HL-60/S4 treated with phorbol 12-myristate 13-acetate at 8.2 ng/mL for 4 days and 3 days (cell line): ENCODE data around the gene LEAP2.
"Not testable (repeated sequence)": the region's sequence is repeated elsewhere in the genome, so short reads cannot be mapped to it uniquely, and the experiment has no call there.

Experiments used
- in situ Hi-C: fragments of 300-500 bp; cut with MboI; formaldehyde crosslinking; loops from 2 replicates; pipeline ENCODE4 v1.15.0; 2022; ENCODE audit warnings: low sequenced_read_pairs

Gene LEAP2

DNA sequence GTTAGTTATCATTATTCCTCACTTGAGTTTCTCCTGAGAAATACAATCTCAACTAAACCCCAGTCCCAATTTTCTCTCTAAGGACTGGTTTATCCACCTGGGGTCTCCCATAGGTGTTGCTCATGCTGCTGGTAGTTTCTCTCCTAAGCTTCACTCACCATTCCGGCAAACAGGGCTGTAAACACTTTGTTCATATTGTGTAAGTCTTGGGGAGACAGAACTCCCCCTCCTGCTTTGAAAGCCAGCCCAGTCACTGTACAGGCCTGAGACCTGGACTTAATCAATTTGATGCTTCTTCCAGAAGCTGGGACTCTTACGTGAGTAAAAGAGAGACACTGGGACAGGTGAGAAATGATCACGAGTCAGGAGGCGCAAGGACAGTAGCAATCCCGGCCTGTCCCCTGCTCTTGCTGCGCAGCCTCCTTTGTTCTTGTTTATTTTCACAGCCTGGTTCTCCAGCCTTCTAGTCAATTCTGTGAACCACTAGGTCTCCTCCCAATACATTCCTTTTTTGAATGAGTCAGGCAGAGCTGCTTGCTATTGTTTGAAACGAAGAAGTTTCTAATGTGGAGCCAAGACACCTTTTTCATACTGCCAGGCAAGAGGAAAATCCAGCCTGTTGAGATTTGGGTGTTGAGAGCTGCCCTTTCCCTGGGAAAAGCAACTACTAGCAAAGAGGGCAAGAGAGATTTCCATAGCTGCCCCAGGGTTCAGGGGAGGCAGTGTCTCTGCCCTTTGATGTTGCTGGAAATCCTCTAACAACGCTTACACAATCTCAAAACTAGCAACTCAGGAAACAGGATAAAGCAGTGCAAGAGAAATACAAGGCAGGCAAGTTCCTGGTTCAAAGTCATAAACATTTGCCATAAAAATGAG lies 33.8 kb upstream of the LEAP2 start:
- in situ Hi-C loops: loop anchor here (25.0 kb wide), 1 partner anchor 452 kb away; no protein-coding TSS in a partner anchor

DNA sequence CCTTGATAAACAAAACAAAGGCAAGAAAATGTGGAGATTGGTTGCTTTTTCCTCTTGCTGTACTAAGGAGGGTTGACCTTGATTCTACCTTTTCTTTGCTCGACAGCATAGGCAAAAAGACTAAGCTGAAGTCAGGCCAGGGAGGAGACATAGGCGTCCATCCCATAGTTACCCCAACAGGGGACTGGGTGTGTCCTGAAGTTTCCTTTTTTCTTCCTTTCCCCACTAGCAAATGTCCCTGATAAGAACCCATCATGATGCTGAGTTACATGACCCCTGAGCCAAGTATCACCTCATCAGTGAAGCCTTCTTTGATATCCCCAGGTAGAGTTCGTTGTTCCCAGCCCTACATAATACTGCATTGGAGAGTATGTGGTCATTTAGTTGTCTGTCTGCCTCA lies 33.2 kb upstream of the LEAP2 start:
- in situ Hi-C loops: loop anchor here (25.0 kb wide), 1 partner anchor 453 kb away; no protein-coding TSS in a partner anchor

DNA sequence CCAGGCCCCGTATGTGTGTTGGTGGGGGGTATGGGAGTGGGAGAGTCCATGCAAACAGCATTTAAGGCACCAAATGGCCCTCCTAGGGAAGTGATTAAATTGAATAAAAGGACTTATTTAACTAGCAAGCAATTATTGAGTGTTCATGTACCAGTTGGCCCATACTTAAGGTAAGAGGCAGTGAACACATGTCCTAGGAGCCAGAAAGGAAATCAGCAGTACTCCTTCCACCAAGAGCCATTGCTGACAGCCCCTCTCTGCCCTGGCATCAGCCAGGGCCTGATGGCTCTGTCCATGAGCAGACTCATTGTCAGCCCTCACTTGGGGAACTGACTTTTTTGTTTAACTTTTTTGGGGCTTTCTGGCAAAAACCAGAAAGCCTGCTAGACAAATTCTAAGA lies 32.6 kb upstream of the LEAP2 start:
- in situ Hi-C loops: loop anchor here (25.0 kb wide), 1 partner anchor 454 kb away; no protein-coding TSS in a partner anchor

DNA sequence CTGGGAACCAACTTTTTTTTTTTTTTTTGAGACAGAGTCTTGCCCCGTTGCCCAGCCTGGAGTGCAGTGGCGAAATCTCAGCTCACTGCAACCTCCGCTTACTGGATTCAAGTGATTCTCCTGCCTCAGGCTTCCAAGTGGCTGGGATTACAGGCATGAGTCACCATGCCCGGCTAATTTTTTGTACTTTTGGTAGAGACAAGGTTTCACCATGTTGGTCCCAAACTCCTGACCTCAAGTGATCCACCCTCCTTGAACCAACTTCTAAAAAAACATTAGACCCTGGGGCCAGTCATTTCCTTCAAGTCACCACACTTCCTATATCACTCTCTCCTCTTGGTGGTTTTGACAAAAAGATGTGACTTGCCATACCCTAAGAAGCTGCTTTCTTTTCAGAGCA lies 32.2 kb upstream of the LEAP2 start:
- in situ Hi-C loops: loop anchor here (25.0 kb wide), 1 partner anchor 454 kb away; no protein-coding TSS in a partner anchor

DNA sequence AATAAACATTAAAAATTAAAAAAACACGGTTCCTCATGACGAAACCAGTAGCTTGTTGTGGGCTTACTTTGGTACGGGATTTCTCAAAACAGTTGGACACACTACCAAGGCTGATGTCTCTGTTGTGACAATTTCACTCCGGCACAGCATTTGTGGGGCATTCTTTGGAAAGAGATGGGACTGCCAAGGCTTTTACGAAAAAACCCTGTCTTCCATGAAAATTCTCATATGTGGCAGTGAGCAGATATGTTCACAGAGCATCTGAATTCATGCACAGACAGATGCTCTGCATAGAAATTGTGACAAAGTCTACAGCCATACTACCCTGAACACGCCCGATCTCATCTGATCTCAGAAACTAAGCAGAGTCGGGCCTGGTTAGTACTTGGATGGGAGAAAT lies 25.2 kb upstream of the LEAP2 start:
- in situ Hi-C loops: loop anchor here (25.0 kb wide), 1 partner anchor 461 kb away; no protein-coding TSS in a partner anchor

DNA sequence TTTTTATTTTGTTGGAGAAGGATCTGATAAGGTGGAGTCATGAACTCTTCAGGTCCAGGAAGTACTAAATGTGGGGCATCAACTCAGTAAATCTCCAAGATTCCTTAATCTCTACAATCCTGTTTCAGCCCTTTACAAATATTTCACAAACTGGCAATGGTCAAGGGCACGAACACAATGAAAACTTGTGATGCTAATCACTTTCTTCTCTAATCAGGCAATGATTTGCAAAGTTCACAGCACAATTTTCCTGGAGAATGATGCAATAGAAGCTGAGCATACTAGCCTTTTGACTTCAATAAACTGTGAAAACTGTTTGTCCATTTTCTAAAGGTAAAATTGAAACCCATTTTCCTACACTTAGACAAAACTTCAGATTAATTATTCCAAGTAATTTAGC lies 24.1 kb upstream of the LEAP2 start:
- in situ Hi-C loops: loop anchor here (25.0 kb wide), 1 partner anchor 462 kb away; no protein-coding TSS in a partner anchor

DNA sequence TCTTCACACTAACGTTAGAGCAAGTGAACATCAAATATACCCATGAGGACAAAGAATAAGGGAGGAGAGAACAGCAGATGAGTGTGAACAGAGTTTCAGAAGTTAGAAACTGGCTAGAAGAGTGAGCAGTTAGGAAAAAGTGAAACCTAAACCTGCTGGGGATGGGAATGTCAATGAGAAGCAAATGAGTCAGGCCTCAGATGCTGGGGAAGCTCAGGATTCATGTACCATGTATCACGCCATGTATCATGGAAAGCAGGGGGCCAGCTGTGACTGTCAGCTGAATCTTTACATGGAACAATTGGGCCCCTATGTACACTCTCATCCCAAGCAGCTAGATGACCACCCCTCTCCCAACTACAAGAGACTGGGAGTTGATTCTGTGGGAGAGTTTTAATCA lies 23.4 kb upstream of the LEAP2 start:
- in situ Hi-C loops: no loop called here

DNA sequence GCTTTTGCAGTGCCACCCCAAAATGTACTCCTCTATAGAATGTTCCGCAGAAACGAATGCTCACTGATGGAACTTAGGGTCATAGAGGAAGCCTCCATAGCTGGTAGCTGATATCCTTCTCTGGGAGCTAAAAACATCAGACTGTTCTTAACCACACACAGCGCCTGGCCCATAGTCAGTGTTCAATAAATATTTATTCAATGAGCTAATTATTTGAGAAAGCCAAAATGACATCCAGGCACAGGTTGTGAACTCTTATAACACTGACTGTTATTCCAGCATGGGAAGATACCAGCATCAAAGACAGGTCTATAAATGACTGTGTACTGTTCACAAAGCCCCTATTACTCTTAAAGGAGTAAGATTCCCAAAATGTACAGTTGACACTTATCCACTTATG lies 20.1 kb upstream of the LEAP2 start:
- in situ Hi-C loops: no loop called here

DNA sequence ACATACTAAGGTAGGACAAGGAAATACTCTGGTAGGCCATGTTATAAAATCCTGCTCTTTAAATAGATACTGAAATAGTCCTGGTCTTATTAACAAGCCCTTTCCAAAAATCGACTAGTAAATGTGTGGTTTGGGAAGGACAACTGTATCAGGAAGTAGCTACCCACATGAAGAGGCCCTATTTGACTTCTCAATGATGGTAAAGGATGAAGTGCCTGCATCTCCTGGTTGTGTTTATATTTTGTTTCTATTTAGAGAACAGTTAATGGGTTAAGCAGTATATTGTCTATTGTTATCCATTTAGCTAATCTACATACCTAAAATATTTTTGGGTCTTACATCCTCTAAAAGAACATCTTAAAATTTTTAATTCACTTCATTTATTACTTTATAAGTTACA lies 19.7 kb upstream of the LEAP2 start:
- in situ Hi-C loops: no loop called here

DNA sequence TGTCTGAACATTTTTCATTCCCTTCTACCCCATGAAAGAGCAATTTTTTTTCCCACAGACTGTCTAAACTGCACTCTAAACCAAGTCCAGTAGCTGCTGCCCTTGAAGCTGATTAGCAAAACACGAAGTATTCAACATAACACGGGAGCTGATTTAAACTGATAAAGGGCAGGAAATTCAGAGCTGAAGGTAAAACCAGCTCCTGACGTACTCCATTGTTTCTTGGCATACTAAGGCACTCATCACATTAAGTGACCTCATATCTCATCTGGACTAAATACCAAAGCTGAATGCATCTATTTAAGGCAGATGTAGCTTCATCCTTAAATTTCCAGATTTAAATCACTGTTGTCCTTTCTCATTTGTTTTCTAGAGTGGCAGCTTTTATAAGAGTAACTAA lies 19.2 kb upstream of the LEAP2 start:
- in situ Hi-C loops: no loop called here

DNA sequence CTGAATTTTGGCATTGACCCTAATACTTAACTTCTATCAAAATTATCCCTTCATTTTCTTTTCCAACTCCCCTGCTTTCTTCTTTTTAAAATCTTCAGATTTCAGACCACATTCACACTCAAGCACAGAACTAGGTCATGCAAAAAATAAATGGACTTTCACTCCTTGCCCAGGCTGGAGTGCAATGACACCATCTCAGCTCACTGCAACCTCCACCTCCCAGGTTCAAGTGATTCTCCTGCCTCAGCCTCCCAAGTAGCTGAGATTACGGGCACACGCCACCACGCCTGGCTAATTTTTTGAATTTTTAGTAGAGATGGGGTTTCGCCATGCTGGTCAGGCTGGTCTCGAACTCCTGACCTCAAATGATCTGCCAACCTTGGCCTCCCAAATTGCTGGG lies 18.5 kb upstream of the LEAP2 start:
- in situ Hi-C loops: not testable (repeated sequence)

DNA sequence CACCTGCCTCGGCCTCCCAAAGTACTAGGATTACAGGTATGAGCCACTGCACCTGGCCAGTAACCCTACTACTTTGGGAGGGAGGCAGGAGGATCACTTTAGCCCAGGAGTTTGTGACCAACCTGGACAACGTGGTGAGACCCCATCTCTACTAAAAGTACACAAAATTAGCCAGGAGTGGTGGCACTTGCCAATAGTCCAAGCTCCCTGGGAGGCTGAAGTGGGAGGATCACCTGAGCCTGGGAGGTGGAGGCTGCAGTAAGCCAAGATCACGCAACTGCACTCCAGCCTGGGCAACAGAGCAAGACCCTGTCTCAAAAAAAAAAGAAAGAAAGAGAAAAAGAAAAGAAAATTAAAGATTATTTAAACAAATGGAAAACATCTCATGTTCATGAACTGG lies 17.5 kb upstream of the LEAP2 start:
- in situ Hi-C loops: no loop called here

DNA sequence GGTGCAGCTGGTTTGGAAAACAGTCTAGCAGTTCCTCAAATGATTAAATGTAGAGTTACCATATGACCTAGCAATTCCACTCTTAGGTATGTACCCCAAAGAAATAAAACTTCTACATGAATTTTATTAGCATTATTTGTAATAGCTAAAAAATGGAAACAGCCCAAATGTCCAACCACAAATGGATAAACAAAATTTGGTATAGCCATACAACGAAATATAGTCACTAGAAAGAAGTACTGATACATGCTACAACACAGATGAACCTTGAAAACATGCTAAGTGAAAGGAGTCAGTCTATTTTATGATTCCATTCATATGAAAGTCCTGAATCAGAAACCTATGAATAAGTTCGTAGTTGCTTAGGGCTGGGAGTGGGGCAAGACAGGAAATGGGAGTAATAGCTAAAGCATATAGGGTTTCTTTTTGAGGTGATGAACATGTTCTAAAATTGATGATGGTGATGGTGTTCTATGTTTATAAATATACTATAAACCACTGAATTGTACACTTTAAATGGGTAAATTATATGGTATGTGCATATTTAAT lies 13.5 kb upstream of the LEAP2 start:
- in situ Hi-C loops: no loop called here

DNA sequence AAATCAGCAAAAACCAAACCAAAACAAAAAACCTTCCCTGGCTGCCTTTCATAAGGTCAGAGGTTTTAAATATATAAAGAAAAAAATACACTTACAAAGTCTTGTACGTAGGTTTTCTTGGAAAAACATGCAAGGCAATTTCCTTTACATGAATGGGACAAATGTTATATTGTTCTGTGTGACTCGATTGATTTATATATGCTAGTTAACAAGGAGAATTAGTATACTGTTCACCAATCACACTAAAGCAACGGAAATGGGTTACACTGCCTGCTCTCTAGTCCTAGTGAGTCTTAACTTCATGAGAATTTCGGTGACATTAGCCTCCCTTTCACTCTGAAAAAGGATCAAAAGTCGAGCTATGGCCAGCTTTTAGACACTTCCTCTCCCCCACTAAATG lies 12.7 kb upstream of the LEAP2 start:
- in situ Hi-C loops: no loop called here

DNA sequence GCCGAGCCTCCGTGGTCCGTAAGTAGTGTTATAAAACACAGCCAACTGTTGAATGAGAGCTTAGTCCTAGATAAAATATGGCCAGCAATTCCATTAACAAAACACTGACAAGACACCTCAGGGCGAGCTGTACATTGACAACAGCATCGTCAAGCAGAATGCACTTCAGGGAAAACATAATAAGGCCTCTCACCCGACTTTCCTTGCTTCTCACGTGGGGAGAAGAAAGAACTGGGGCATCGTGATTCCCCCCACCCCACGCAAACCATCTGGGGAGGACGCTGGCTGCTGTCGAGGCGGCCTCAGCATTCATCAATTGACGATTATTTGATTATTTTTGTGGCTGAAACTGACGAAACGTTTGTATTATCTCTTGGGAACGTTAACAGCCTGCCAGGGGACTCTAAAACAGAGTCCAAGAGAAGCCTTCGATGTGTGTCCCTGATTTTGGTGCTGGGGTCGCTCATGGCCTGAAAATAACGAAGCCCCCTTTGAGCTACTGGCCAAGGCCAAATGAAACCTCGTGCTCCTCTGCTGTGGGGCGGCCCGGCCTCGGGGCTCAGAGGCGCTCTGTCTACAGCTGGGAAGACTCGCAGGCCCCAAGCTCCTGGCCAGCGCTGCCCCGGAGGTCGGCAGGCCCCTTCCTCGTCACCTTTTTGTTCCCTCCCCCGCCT lies 7.7 kb upstream of the LEAP2 start:
- in situ Hi-C loops: no loop called here

DNA sequence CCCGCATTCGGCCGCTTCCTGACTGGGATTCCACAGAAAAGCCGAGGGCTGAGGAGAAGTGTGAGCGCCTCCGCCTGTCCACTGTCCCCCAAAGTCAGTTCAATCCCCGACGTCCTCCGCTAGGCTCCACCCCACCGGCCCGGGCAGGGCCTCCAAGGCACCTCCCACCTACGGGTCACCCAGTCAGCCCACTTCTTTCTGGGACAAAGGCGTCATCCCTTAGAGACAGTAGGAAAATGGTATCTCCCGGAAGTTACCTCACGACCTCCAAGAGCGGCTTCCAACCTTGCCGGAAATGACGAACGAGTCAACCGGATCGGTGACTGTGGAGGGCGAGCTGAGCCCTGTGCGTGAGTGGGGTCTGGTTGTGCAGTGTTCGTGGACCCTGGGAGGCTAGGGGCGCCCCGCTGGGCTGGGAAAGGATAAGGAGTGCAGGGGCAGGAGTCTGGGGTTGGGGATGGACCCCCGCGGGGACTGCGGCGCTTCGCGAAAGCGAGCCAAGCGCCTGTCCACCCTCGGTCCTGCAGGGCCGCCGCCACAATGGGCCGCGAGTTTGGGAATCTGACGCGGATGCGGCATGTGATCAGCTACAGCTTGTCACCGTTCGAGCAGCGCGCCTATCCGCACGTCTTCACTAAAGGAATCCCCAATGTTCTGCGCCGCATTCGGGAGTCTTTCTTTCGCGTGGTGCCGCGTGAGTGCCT lies 7.0 kb upstream of the LEAP2 start, which contains the start of the genes GDF9 and UQCRQ:
TSS of gene GDF9 (minus strand) at position 128 of the 704 bp plus-strand sequence. CDS start 1,936 bp downstream, outside the sequence.
TSS of gene UQCRQ (plus strand) at position 301 of the 704 bp plus-strand sequence. CDS start at position 541, 240 bp downstream.
- in situ Hi-C loops: no loop called here

DNA sequence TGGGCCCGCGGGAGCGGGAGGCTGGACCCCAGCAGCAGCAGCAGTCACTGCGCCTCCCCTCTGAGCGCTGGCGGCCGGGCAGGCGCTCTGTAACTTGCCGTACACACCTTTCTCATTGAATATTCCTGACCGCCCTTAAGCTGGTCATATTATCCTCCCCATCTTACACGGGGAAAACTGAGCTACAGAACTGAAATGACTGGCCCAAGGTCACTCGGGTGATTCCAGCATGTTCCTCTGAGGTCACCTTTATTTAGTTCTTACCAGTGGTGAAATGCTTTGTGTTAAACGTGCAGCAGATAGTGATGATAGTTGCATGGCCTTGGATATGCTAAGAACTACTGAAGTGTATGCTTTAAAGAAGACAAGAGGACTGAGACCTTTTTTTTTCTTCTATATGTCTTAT lies 6.4 kb upstream of the LEAP2 start:
- in situ Hi-C loops: no loop called here

DNA sequence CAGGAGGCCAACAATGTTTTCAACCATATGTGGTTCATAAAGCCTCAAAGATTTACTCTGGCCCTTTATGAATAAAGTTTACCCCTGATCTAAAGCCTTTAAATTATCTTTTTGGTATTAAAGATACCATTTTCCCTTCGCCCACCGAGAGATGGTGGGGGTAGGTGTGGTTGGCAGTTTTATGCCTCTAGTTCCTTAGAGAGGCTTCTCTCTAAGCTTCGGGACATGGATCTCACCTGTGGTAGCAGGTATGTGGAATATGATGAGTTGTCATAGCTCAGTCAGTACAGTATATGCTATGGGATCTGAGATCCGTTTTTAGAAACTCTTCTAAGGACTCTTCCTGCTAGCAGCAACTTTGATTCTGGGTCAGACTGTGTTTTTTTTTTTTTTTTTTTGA lies 4.7 kb upstream of the LEAP2 start:
- in situ Hi-C loops: no loop called here

DNA sequence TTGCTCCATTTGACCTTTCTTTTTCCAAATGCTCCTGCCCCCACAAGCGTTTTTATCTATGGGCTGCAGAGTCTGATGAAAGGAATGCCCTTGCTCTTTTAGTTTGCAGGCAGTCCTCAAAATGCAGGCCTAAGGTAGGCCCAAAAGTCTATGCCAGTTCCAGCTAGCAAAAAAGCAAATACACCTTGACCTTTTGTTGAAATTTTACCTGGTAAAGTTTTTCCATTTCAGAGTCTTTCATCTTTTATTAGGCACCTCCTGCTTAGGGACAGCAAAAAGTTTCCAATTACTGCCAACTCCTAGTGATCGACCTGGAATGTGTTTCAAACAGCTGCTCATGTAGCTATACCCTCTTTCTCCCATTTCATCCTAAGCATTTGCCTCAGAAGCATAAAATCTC lies 2.7 kb upstream of the LEAP2 start:
- in situ Hi-C loops: no loop called here

DNA sequence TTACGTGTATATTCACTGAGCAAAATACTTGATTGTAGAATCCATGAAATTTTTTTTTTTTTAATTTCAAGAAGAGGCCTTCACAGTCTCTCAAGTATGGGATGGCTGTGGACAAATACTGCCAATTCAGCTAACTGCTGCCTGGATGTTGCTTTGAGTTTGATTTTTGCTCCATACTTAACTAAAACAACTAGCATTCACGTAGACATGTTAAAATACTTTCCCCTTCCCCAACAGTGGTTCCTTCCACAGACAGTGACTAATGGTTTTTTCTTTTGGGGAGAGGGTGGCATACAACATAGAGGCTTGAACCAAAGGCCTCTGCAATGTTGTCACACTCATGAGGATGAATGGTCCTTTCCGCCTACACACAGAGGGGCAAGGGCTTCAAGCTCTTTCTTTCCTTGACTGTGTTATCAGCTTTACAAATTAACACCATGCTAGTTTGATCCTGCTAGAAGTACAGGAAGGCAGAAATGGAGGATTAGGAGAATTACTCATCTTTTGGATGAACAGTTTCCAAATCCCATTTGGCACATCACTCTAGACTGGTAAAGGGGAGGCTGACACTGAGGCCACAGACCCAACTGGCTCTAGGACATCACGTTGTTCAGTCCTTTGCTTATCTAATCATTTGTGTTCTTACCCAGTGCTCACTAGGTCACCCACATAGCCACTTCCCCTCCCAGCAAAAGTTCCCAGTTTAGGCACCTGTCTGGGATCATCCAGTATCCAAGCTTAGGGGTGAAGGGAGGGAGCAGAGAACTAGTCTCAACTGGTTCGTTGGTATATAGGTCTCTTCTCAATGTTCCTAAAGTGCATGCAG lies 1.8 kb upstream of the LEAP2 start:
- in situ Hi-C loops: no loop called here
